Heart left ventricle (tissue), 13 donors: ENCODE data around the gene ARL15.

Experiments used
- POLR2A ChIP-seq, 2 donors: fragments of 450-650 bp; IDR thresholded peaks; one replicate each; pipeline ENCODE4 v1.6.1; 2017; ENCODE audit warnings: antibody characterized with exemption in 2 of 2, mild to moderate bottlenecking in 2 of 2, moderate library complexity in 2 of 2
- TF ChIP-seq, protein P1 (sequence below), 12 donors: fragments of 200-600 bp; sonication (generic) in 4 of 12; IDR thresholded peaks; one replicate each; pipeline versions ENCODE4 v1.5.0 to v1.8.0; 2018 to 2022; ENCODE audit warnings: antibody characterized with exemption in 12 of 12, mild to moderate bottlenecking in 5 of 12
- donor health status: ischemic (EF 13 %, LVEDD 7.1; RV severe dilation, severe dysfunction).
- donor health status: DM: no; HTN: yes; CAD: no.
- donor health status: DM: no; HTN: no; CAD: no.
- donor health status: ischemic (EF 25% LVEDD 6.9; RV normal size, moderate dysfunction).
- donor health status: ischemic (EF 25% LVEDD 5.7; RV mildly dilated, moderate dysfunction).
- donor health status: ischemic (EF 35%, LVEDD 5.7; RV mildly dilated, moderate dysfunction).
- donor health status: nonischemic (EF 11% LVEDD 7.7; RV severe dilation, severe dysfunction).
- donor health status: DM: yes; HTN: yes; CAD: no.
- donor health status: PGD.
- donor health status: ischemic (EF 29% LVEDD 5.4; RV normal size, mild dysfunction).
- donor health status: nonischemic (EF 23%, LVEDD 6.1; RV moderate dilation, normal function).

- TF ChIP-seq, protein P1, sequence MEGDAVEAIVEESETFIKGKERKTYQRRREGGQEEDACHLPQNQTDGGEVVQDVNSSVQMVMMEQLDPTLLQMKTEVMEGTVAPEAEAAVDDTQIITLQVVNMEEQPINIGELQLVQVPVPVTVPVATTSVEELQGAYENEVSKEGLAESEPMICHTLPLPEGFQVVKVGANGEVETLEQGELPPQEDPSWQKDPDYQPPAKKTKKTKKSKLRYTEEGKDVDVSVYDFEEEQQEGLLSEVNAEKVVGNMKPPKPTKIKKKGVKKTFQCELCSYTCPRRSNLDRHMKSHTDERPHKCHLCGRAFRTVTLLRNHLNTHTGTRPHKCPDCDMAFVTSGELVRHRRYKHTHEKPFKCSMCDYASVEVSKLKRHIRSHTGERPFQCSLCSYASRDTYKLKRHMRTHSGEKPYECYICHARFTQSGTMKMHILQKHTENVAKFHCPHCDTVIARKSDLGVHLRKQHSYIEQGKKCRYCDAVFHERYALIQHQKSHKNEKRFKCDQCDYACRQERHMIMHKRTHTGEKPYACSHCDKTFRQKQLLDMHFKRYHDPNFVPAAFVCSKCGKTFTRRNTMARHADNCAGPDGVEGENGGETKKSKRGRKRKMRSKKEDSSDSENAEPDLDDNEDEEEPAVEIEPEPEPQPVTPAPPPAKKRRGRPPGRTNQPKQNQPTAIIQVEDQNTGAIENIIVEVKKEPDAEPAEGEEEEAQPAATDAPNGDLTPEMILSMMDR (IDR thresholded peaks at IDR 0.05), result no peak
- TF ChIP-seq POLR2A (IDR thresholded peaks at IDR 0.05), result no peak
Observed at GRCh38 chr5:54323495-54323894, 13.1 kb upstream of the ARL15 start.
